ENCODE measurements around the gene USPL1.

DNA sequence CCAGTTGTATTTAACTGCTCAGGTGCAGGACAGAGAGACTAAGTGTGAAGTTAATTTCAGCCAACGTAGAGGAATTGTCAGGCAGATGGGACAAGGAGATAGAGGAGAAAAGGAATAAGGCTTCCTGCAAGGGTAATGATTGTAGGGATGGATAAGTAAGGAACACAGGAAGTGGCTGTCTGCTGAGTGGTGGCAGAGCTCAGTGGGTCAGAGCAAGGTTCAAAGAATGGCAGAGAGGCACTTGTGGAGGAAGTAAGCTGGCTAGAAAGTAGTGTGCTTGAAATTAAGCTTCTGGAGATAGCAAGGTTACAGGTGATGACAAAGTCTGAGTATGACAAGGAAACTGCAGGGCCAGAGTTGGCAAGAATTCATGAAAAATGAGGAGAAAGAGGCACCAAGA lies 47.9 kb downstream of the USPL1 start:
- TF ChIP-seq, protein P1, sequence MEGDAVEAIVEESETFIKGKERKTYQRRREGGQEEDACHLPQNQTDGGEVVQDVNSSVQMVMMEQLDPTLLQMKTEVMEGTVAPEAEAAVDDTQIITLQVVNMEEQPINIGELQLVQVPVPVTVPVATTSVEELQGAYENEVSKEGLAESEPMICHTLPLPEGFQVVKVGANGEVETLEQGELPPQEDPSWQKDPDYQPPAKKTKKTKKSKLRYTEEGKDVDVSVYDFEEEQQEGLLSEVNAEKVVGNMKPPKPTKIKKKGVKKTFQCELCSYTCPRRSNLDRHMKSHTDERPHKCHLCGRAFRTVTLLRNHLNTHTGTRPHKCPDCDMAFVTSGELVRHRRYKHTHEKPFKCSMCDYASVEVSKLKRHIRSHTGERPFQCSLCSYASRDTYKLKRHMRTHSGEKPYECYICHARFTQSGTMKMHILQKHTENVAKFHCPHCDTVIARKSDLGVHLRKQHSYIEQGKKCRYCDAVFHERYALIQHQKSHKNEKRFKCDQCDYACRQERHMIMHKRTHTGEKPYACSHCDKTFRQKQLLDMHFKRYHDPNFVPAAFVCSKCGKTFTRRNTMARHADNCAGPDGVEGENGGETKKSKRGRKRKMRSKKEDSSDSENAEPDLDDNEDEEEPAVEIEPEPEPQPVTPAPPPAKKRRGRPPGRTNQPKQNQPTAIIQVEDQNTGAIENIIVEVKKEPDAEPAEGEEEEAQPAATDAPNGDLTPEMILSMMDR (tag by site-specific recombination; IDR thresholded peaks at IDR 0.05): no peak
- TF ChIP-seq, protein P2, sequence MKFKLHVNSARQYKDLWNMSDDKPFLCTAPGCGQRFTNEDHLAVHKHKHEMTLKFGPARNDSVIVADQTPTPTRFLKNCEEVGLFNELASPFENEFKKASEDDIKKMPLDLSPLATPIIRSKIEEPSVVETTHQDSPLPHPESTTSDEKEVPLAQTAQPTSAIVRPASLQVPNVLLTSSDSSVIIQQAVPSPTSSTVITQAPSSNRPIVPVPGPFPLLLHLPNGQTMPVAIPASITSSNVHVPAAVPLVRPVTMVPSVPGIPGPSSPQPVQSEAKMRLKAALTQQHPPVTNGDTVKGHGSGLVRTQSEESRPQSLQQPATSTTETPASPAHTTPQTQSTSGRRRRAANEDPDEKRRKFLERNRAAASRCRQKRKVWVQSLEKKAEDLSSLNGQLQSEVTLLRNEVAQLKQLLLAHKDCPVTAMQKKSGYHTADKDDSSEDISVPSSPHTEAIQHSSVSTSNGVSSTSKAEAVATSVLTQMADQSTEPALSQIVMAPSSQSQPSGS (tag by site-specific recombination; IDR thresholded peaks at IDR 0.05; ENCODE audit: low read depth): no peak
- TF ChIP-seq, protein P3, sequence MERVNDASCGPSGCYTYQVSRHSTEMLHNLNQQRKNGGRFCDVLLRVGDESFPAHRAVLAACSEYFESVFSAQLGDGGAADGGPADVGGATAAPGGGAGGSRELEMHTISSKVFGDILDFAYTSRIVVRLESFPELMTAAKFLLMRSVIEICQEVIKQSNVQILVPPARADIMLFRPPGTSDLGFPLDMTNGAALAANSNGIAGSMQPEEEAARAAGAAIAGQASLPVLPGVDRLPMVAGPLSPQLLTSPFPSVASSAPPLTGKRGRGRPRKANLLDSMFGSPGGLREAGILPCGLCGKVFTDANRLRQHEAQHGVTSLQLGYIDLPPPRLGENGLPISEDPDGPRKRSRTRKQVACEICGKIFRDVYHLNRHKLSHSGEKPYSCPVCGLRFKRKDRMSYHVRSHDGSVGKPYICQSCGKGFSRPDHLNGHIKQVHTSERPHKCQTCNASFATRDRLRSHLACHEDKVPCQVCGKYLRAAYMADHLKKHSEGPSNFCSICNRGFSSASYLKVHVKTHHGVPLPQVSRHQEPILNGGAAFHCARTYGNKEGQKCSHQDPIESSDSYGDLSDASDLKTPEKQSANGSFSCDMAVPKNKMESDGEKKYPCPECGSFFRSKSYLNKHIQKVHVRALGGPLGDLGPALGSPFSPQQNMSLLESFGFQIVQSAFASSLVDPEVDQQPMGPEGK (tag by site-specific recombination; IDR thresholded peaks at IDR 0.05): no peak
- TF ChIP-seq GLI2 (tag by site-specific recombination; IDR thresholded peaks at IDR 0.05; ENCODE audit: borderline replicate concordance, low read depth) (no peak), TRIM28 (IDR thresholded peaks at IDR 0.05; ENCODE audit: borderline replicate concordance, low read length) (no peak)
- TF ChIP-seq, protein P4, sequence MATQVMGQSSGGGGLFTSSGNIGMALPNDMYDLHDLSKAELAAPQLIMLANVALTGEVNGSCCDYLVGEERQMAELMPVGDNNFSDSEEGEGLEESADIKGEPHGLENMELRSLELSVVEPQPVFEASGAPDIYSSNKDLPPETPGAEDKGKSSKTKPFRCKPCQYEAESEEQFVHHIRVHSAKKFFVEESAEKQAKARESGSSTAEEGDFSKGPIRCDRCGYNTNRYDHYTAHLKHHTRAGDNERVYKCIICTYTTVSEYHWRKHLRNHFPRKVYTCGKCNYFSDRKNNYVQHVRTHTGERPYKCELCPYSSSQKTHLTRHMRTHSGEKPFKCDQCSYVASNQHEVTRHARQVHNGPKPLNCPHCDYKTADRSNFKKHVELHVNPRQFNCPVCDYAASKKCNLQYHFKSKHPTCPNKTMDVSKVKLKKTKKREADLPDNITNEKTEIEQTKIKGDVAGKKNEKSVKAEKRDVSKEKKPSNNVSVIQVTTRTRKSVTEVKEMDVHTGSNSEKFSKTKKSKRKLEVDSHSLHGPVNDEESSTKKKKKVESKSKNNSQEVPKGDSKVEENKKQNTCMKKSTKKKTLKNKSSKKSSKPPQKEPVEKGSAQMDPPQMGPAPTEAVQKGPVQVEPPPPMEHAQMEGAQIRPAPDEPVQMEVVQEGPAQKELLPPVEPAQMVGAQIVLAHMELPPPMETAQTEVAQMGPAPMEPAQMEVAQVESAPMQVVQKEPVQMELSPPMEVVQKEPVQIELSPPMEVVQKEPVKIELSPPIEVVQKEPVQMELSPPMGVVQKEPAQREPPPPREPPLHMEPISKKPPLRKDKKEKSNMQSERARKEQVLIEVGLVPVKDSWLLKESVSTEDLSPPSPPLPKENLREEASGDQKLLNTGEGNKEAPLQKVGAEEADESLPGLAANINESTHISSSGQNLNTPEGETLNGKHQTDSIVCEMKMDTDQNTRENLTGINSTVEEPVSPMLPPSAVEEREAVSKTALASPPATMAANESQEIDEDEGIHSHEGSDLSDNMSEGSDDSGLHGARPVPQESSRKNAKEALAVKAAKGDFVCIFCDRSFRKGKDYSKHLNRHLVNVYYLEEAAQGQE (tag by site-specific recombination; IDR thresholded peaks at IDR 0.05): no peak
